Vein endothelial cell (primary cell): ENCODE data around the gene SRSF6. TPM values are rescaled to one million over a fixed set of nuclear protein-coding genes. Genes with fewer than 3 reads are reported as not detected.
A peak's percentile ranks its signal among the peaks of the same experiment; 100 is the strongest.

Experiments used
- small RNA-seq: library from RNA; depleted of rRNA; stranded (forward); fragments of <200 nt; gene quantifications from one replicate; pipeline ENCODE3, GENCODE V24; 2012
- total RNA-seq: library from RNA; depleted of rRNA; stranded (reverse); fragments of >200 nt; gene quantifications from 2 replicates; pipeline ENCODE4 v1.2.3, GENCODE V29; 2012

SRSF6 gene
- total RNA-seq, result 58.7 and 67.9 TPM in 2 replicates

GRCh38 chr20:43457640-43458421, at the start of gene SRSF6:
SRSF6 (plus strand) TSS chr20:43457896; CDS start chr20:43458034, 138 bp downstream.

GRCh38 chr20:43507150-43508080, 49.7 kb downstream of the SRSF6 start, which contains the start of gene L3MBTL1:
L3MBTL1 (plus strand) TSS chr20:43507697; CDS start chr20:43513504, 5,807 bp downstream.

Small RNAs within 50 kb of the gene (small RNA-seq; reads per million reads assigned to genes)
- gene RF00019, result not detected
- 0.27 reads per million, percentile 4 among the genes with 10 or more reads in this experiment for gene RNU6-1251P

Other genes starting within 250 kb of the SRSF6 start
- gene L3MBTL1, start 49.8 kb downstream of the SRSF6 start, total RNA-seq, result 5.2 and 5.6 TPM in 2 replicates
- gene SGK2, start 101.1 kb downstream of the SRSF6 start, total RNA-seq, result 0.67 TPM in 1 of 2 replicates, not detected in the other
- gene IFT52, start 133.0 kb downstream of the SRSF6 start, total RNA-seq, result 42.3 and 49.0 TPM in 2 replicates
- gene MYBL2, start 209.2 kb downstream of the SRSF6 start, total RNA-seq, result 24.5 and 28.0 TPM in 2 replicates